Coronary artery (tissue), 2 donors: ENCODE data around the gene ZBTB7C.

Experiments
- DNase-seq: peaks from one replicate; pipeline ENCODE4 v3.0.0-alpha.2; 2017; ENCODE audit warnings: low spot score
- H3K27ac ChIP-seq, 2 donors: fragments of 200-600 bp; sonication (generic); one replicate each; pipeline ENCODE4 v1.5.1; 2016 to 2019
- H3K4me3 ChIP-seq: fragments of 200-600 bp; sonication (generic); 2 replicates; pipeline ENCODE4 v1.5.1; 2016; ENCODE audit warnings: mild to moderate bottlenecking, moderate library complexity
- CTCF ChIP-seq: fragments of 200-600 bp; sonication (generic); IDR thresholded peaks from one replicate; pipeline ENCODE4 v1.5.1; 2019; ENCODE audit warnings: antibody characterized with exemption

The ZBTB7C gene

DNA sequence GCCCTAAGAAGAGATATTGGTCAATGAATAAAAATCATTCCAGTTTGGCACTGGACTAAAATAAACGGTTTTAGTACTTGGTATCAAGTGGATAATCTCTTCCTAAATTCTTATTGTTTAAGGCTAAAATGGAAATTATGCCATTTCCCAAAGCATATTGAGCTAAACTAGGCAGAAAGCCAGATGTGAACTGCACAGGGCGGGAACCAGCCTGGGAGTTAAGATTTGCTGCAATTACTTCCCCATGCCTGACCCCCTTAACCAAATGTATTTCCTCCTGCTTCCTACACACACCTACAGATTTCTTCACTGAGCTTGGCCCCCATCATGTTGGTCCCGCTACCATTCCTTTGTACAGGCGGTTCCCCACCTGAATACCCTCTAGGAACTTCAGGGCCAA, 12.2 kb downstream of the ZBTB7C start:
- DNase-seq = no peak
- Histone ChIP-seq H3K4me3 (no peak overlapping the region), H3K27ac (no peak overlapping the region)
- no peak for TF ChIP-seq CTCF

DNA sequence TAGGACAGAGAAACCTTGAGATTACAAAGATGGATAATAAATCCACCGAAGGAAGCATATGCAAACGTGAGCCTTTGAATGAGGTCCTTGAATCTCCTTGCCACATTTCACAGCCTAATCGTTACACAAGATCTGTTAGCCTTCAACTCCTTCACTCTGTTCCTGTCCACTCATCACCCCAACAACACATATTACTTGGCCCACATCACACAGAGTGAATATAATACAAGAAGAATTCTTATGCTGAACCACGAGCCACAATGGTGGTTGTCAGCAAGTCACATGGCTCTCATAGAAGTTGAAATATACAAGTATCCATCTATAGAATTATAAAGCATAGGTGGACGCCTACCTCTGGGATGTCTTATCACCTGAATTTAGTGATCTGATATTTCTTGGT, 12.6 kb downstream of the ZBTB7C start:
- TF ChIP-seq CTCF = no peak
- H3K27ac ChIP-seq = no peak overlapping the region
- H3K4me3 ChIP-seq = no peak overlapping the region
- no peak for DNase-seq

- H3K27ac ChIP-seq = no peak overlapping the region
- no peak for DNase-seq
- no peak for TF ChIP-seq CTCF
- H3K4me3 ChIP-seq = no peak overlapping the region
These were observed 13.5 kb downstream of the ZBTB7C start for GRCh38 chr18:48395646-48396045.

DNA sequence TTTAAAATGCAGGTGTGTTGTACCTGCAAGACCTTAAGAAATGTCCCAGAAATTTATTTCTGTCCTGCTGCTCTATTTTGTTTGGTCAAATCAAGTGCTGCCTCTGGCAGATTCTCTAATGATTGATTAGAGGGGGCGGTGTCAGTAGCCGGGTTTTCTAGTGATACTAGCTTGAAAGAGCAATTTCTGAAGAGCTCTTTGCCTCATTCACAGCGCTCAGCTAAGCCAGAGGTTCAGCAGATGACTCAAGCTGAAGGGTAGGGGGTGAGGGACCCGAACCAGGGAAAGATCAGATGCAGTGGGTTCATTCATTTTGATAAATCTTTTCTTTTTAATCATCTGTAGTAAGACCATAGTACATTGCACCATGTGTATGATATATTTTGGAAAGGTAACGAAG, 15.0 kb downstream of the ZBTB7C start:
- no peak overlapping the region for H3K27ac ChIP-seq
- H3K4me3 ChIP-seq = no peak overlapping the region
- TF ChIP-seq CTCF = no peak
- DNase-seq = no peak

DNA sequence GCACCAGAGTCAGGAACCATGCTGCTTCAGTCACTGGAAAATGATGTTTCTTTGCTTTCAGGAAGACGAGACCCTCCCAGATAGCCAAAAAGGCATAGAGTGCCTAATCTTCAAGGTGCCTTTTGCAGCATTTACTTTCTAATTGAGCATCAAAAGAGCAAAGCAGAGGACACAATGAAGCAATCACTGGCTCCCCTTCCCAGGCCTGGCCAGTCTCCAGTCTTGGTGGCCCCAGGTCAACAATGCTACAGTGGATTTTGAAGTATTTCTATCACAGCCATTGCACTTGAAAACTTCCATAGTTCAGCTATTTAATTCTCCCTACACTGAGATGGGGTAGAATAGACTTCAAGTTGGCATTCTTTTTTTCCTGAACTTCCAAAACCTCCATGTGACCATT, 15.4 kb downstream of the ZBTB7C start:
- Histone ChIP-seq H3K27ac (no peak overlapping the region), H3K4me3 (no peak overlapping the region)
- TF ChIP-seq CTCF = no peak
- peak; percentile 58 for DNase-seq

- DNase-seq = no peak
- no peak for TF ChIP-seq CTCF
- Histone ChIP-seq H3K4me3 (no peak overlapping the region), H3K27ac (peak overlapping the region in 1 of 2 donors; percentile 58)
These were observed 16.0 kb downstream of the ZBTB7C start for GRCh38 chr18:48393170-48393569.

- no peak overlapping the region for H3K4me3 ChIP-seq
- no peak for TF ChIP-seq CTCF
- no peak for DNase-seq
- H3K27ac ChIP-seq = peak overlapping the region in 1 of 2 donors; percentile 58
These were observed 16.9 kb downstream of the ZBTB7C start for GRCh38 chr18:48392268-48392667.
